H9 (cell line): Measurements from ENCODE around the gene C1orf216. TPM values are rescaled to one million over a fixed set of nuclear protein-coding genes. Genes with fewer than 3 reads are reported as not detected.

ENCODE experiments used
- DNase-seq: peaks from one replicate; pipeline ENCODE4 v3.0.0-alpha.2; 2017
- H2AFZ ChIP-seq: one replicate; pipeline ENCODE4 v1.6.1; 2013; ENCODE audit warnings: mild to moderate bottlenecking, low read length, control low read depth, moderate library complexity
- H2AK5ac ChIP-seq: 2 replicates; pipeline ENCODE4 v1.6.1; 2013; ENCODE audit warnings: low read length, control low read depth, mixed read lengths; ENCODE audit not compliant: insufficient read length
- H2BK120ac ChIP-seq: one replicate; pipeline ENCODE4 v1.6.1; 2013; ENCODE audit warnings: low read depth, mild to moderate bottlenecking, low read length, control low read depth, inconsistent platforms; ENCODE audit not compliant: poor library complexity, severe bottlenecking
- H2BK12ac ChIP-seq: 2 replicates; pipeline ENCODE4 v1.6.1; 2013; ENCODE audit warnings: low read length, control low read depth, mixed read lengths, low read depth; ENCODE audit not compliant: insufficient read length
- H2BK15ac ChIP-seq: 2 replicates; pipeline ENCODE4 v1.6.1; 2013; ENCODE audit warnings: low read depth, low read length, control low read depth
- H2BK20ac ChIP-seq: one replicate; pipeline ENCODE4 v1.6.1; 2013; ENCODE audit warnings: low read depth, mild to moderate bottlenecking, low read length, control low read depth, inconsistent platforms; ENCODE audit not compliant: poor library complexity, severe bottlenecking
- H2BK5ac ChIP-seq: 2 replicates; pipeline ENCODE4 v1.6.1; 2013; ENCODE audit warnings: low read length, control low read depth, mixed read lengths; ENCODE audit not compliant: insufficient read length
- H3K14ac ChIP-seq: 2 replicates; pipeline ENCODE4 v1.6.1; 2013; ENCODE audit warnings: low read length, control low read depth; ENCODE audit not compliant: insufficient read depth
- H3K18ac ChIP-seq: 2 replicates; pipeline ENCODE4 v1.6.1; 2013; ENCODE audit warnings: low read depth, mild to moderate bottlenecking, mixed read lengths, low read length, control low read depth; ENCODE audit not compliant: insufficient read length
- H3K23ac ChIP-seq: 2 replicates; pipeline ENCODE4 v1.6.1; 2013; ENCODE audit warnings: low read length, control low read depth, mixed read lengths, low read depth; ENCODE audit not compliant: insufficient read length
- H3K23me2 ChIP-seq: 2 replicates; pipeline ENCODE4 v1.6.1; 2013; ENCODE audit warnings: low read depth, mild to moderate bottlenecking, mixed read lengths, low read length, control low read depth; ENCODE audit not compliant: insufficient read length, poor library complexity, severe bottlenecking
- H3K27ac ChIP-seq: 2 replicates; pipeline ENCODE4 v1.5.1; 2013; ENCODE audit warnings: low read length, control low read depth, mixed read lengths, low read depth; ENCODE audit not compliant: insufficient read length
- H3K27me3 ChIP-seq: 2 replicates; pipeline ENCODE4 v1.6.1; 2013; ENCODE audit warnings: low read length, control low read depth, inconsistent platforms; ENCODE audit not compliant: insufficient read depth
- H3K4ac ChIP-seq: 2 replicates; pipeline ENCODE4 v1.6.1; 2013; ENCODE audit warnings: low read depth, mild to moderate bottlenecking, control low read depth, inconsistent platforms, low read length, moderate library complexity
- H3K4me1 ChIP-seq: 2 replicates; pipeline ENCODE4 v1.6.1; 2013; ENCODE audit warnings: low read length, control low read depth, inconsistent platforms; ENCODE audit not compliant: insufficient read depth
- H3K4me2 ChIP-seq: 2 replicates; pipeline ENCODE4 v1.6.1; 2013; ENCODE audit warnings: low read length, control low read depth, mixed read lengths; ENCODE audit not compliant: insufficient read length, insufficient read depth
- H3K56ac ChIP-seq: 2 replicates; pipeline ENCODE4 v1.6.1; 2013; ENCODE audit warnings: low read depth, mild to moderate bottlenecking, mixed read lengths, low read length, control low read depth; ENCODE audit not compliant: insufficient read length
- H3K79me1 ChIP-seq: 2 replicates; pipeline ENCODE4 v1.6.1; 2013; ENCODE audit warnings: low read depth, mild to moderate bottlenecking, moderate library complexity, low read length, control low read depth, inconsistent platforms; ENCODE audit not compliant: insufficient read depth, poor library complexity, severe bottlenecking
- H3K79me2 ChIP-seq: 2 replicates; pipeline ENCODE4 v1.6.1; 2013; ENCODE audit warnings: low read length, control low read depth, inconsistent platforms; ENCODE audit not compliant: insufficient read depth
- H3K9ac ChIP-seq: 2 replicates; pipeline ENCODE4 v1.6.1; 2013; ENCODE audit warnings: low read length, control low read depth, mixed read lengths; ENCODE audit not compliant: insufficient read length; ENCODE audit errors: extremely low read depth
- H3K9me3 ChIP-seq: one replicate; pipeline ENCODE4 v1.6.1; 2013; ENCODE audit warnings: low read depth, low read length, inconsistent platforms; ENCODE audit not compliant: control insufficient read depth
- H3T11ph ChIP-seq: one replicate; pipeline ENCODE4 v1.6.1; 2013; ENCODE audit warnings: mild to moderate bottlenecking, low read length, control low read depth, inconsistent platforms
- H4K20me1 ChIP-seq: one replicate; pipeline ENCODE4 v1.6.1; 2013; ENCODE audit not compliant: control insufficient read depth, insufficient read length, insufficient read depth
- H4K5ac ChIP-seq: 2 replicates; pipeline ENCODE4 v1.6.1; 2013; ENCODE audit warnings: low read depth, mild to moderate bottlenecking, mixed read lengths, low read length, control low read depth; ENCODE audit not compliant: insufficient read length
- H4K8ac ChIP-seq: replicated peaks from 2 replicates; pipeline ENCODE4 v1.6.1; 2013; ENCODE audit warnings: low read length, control low read depth, mixed read lengths, low read depth; ENCODE audit not compliant: insufficient read length
- H4K91ac ChIP-seq: 2 replicates; pipeline ENCODE4 v1.6.1; 2013; ENCODE audit warnings: low read depth, mild to moderate bottlenecking, moderate library complexity, mixed read lengths, low read length, control low read depth; ENCODE audit not compliant: insufficient read length
- H3K27ac Mint-ChIP-seq, 3 experiments: 2 replicates in 2 of 3; 3 replicates in 1 of 3; pipeline ENCODE4 v1.8.0; 2020 to 2021; ENCODE audit warnings: mixed read lengths in 3 of 3, mild to moderate bottlenecking in 1 of 3, moderate library complexity in 1 of 3
- H3K27me3 Mint-ChIP-seq: 2 replicates; pipeline ENCODE4 v1.8.0; 2021; ENCODE audit warnings: low read depth, mild to moderate bottlenecking, moderate library complexity, mixed read lengths
- H3K36me3 Mint-ChIP-seq, 3 experiments: 2 replicates in 2 of 3; 3 replicates in 1 of 3; pipeline ENCODE4 v1.8.0; 2020 to 2021; ENCODE audit warnings: low read depth in 3 of 3, mixed read lengths in 3 of 3; ENCODE audit not compliant: insufficient read depth in 1 of 3
- H3K4me1 Mint-ChIP-seq, 2 experiments: 2 replicates each; pipeline ENCODE4 v1.8.0; 2020; ENCODE audit warnings: mixed read lengths in 2 of 2
- H3K4me3 Mint-ChIP-seq, 2 experiments: 2 replicates in 1 of 2; 3 replicates in 1 of 2; pipeline ENCODE4 v1.8.0; 2020 to 2021; ENCODE audit warnings: mild to moderate bottlenecking in 2 of 2, mixed read lengths in 2 of 2, moderate library complexity in 1 of 2
- H3K9me3 Mint-ChIP-seq, 2 experiments: 2 replicates in 1 of 2; 3 replicates in 1 of 2; pipeline ENCODE4 v1.8.0; 2020; ENCODE audit warnings: mild to moderate bottlenecking in 2 of 2, mixed read lengths in 2 of 2, moderate library complexity in 1 of 2
- CTCF ChIP-seq: fragments of 200-600 bp; sonication (generic); conservative IDR thresholded peaks from 3 replicates; pipeline ENCODE4 v1.8.0; 2021; ENCODE audit warnings: antibody characterized with exemption, mild to moderate bottlenecking
- WGBS: extraction: QIAGEN DNeasy Blood & Tissue Kit; methylation state at CpG from one replicate; pipeline ENCODE4 v1.1.7; 2013; ENCODE audit warnings: missing lambda C conversion rate, low lambda C conversion rate, mixed read lengths; ENCODE audit not compliant: insufficient read length; ENCODE audit errors: extremely low coverage; 5-methylcytosine and 5-hydroxymethylcytosine counted together
- total RNA-seq: library from RNA; stranded (reverse); gene quantifications from 2 replicates; pipeline ENCODE4 v1.2.1, GENCODE V29; 2021

The C1orf216 gene
- total RNA-seq, 1 experiment from 2014 or later: 13.5 TPM

GRCh38 chr1:35688161-35688560 is 30.5 kb downstream of the C1orf216 start:
- Mint-ChIP-seq H3K27ac (peak overlapping the region in 1 of 3 experiments; percentile 10; a peak in 1 of 7 replicates), H3K4me1 (peaks cover 29 to 31% of the 10 kb centered on the region in 2 experiments), H3K36me3 (no peaks in the 10 kb centered on the region), H3K4me3 (no peak overlapping the region), H3K27me3 (peaks cover 46% of the 10 kb centered on the region), H3K9me3 (no peaks in the 10 kb centered on the region)
- H4K91ac ChIP-seq: no peak overlapping the region
- no peak overlapping the region for H3K23ac ChIP-seq
- H3K4me2 ChIP-seq: no peak overlapping the region
- no peak overlapping the region for H4K8ac ChIP-seq
- no peak overlapping the region for H3K56ac ChIP-seq
- H2BK120ac ChIP-seq: no peak overlapping the region
- no peak overlapping the region for H3K4ac ChIP-seq
- no peak overlapping the region for H3K27ac ChIP-seq
- H4K5ac ChIP-seq: no peak overlapping the region
- no peak overlapping the region for H3K18ac ChIP-seq
- no peak overlapping the region for H3K9ac ChIP-seq
- H2BK5ac ChIP-seq: no peak overlapping the region
- no peak overlapping the region for H2BK20ac ChIP-seq
- H3K14ac ChIP-seq: no peak overlapping the region; the same call in 1 of the 2 replicates
- H2AK5ac ChIP-seq: no peak overlapping the region
- WGBS: no CpG with 5 or more reads among the region's 5 CpGs
- H2BK12ac ChIP-seq: no peak overlapping the region
- H3K23me2 ChIP-seq: no peaks in the 10 kb centered on the region
- H3T11ph ChIP-seq: no peak overlapping the region
- H2BK15ac ChIP-seq: no peak overlapping the region
- H3K27me3 ChIP-seq: no peaks in the 10 kb centered on the region
- no peaks in the 10 kb centered on the region for H4K20me1 ChIP-seq
- no peak overlapping the region for H2AFZ ChIP-seq
- H3K9me3 ChIP-seq: no peaks in the 10 kb centered on the region
- H3K4me1 ChIP-seq: no peaks in the 10 kb centered on the region; the same call in 1 of the 2 replicates
- no peaks in the 10 kb centered on the region for H3K79me1 ChIP-seq
- no peak for TF ChIP-seq CTCF
- no peak for DNase-seq
- no peaks in the 10 kb centered on the region for H3K79me2 ChIP-seq
